Measurements from ENCODE around the gene TBC1D22A.
A peak's percentile ranks its signal among the peaks of the same experiment; 100 is the strongest.

Gene TBC1D22A

DNA sequence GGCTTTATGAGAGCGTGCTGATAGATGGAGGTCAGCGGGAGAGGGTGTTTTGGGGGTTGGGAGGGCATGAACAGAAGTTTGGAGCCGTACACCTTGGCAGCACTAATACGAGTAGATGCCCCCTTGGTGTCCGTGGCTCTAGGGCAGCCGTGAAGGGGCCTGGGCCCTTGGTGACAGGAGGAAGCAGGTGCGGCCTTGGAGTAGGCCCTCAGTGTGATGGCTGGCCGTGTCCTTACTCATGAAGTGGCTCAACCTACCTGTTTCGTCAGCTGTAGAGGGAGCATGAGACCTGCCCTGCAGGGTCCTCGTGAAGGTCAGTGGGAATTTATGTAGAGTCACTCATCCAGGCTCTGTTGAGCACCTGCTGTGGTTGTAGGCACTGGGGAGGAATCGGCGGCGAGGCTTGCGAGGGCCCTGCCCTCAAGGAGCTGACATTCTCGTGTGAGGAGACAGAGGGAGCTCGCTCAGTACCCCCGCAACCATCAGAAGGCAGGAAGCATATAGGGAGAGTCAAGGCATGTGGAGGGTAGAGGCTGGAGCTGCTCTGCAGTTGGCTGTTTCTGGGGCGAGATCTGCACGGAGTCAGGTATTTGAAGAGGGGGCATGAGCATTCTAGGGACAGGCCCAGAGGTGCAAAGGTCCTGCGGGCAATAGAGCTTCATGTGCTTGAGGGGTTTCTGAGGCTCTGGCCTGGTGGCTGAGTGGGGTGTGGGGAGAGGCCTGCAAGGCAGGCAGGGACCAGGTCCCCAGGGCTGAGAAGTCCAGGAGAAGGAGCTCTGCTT is 39.6 kb downstream of the TBC1D22A start:
- Histone ChIP-seq H4K20me1 (ENCODE audit: insufficient read depth, low read length) (no peaks in the 10 kb centered on the region), H3K4me3 (ENCODE audit: low read depth, low read length, poor library complexity, severe bottlenecking) (no peak overlapping the region), H2AFZ (ENCODE audit: low read length) (no peak overlapping the region), H3K9me3 (ENCODE audit: low read length) (no peaks in the 10 kb centered on the region), H3K4me2 (ENCODE audit: low read length) (no peak overlapping the region), H3K9me2 (ENCODE audit: low read depth, low read length) (no peaks in the 10 kb centered on the region), H3K27me3 (ENCODE audit: insufficient read depth, low read length) (no peaks in the 10 kb centered on the region), H3K36me3 (ENCODE audit: insufficient read depth, low read length) (peaks cover 72% of the 10 kb centered on the region), H3F3A (ENCODE audit: insufficient read depth, low read length) (no peaks in the 10 kb centered on the region), H3K4me1 (ENCODE audit: insufficient read depth, low read length, severe bottlenecking) (peaks cover 22% of the 10 kb centered on the region), H3K9ac (ENCODE audit: low read length) (no peak overlapping the region), H3K79me2 (ENCODE audit: insufficient read depth, low read length) (no peaks in the 10 kb centered on the region), H3K27ac (ENCODE audit: low read depth, low read length, poor library complexity, severe bottlenecking) (no peak overlapping the region)
- TF ChIP-seq, protein P1, sequence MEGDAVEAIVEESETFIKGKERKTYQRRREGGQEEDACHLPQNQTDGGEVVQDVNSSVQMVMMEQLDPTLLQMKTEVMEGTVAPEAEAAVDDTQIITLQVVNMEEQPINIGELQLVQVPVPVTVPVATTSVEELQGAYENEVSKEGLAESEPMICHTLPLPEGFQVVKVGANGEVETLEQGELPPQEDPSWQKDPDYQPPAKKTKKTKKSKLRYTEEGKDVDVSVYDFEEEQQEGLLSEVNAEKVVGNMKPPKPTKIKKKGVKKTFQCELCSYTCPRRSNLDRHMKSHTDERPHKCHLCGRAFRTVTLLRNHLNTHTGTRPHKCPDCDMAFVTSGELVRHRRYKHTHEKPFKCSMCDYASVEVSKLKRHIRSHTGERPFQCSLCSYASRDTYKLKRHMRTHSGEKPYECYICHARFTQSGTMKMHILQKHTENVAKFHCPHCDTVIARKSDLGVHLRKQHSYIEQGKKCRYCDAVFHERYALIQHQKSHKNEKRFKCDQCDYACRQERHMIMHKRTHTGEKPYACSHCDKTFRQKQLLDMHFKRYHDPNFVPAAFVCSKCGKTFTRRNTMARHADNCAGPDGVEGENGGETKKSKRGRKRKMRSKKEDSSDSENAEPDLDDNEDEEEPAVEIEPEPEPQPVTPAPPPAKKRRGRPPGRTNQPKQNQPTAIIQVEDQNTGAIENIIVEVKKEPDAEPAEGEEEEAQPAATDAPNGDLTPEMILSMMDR (IDR thresholded peaks at IDR 0.05; ENCODE audit: low read length) = no peak
- TF ChIP-seq EZH2 (IDR thresholded peaks at IDR 0.05; ENCODE audit: borderline replicate concordance, low read length) = no peak

DNA sequence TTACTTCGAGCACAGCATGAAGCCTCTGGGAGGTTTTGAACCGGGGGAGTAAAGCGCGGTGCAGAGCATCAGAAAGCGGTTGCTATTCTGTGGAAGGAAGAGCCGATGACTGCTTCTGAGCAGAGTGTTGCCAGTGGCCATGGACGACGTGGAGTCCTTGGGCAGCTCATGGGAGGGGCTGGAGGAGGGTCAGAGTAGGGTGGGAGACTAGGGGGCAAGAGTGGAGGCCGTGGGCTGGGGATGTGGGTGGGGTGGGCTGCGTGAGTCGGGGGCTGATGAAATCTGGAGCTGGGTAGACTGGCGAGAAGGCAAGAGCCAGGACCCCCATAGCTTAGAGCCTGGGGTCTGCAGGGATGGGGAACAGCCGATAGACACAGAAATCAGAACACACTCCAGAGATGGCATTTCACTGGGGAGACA is 40.2 kb downstream of the TBC1D22A start:
- no peaks in the 10 kb centered on the region for H4K20me1 ChIP-seq (ENCODE audit: insufficient read depth, low read length)
- H3K4me2 ChIP-seq (ENCODE audit: low read length) = no peak overlapping the region
- no peak overlapping the region for H2AFZ ChIP-seq (ENCODE audit: low read length)
- no peaks in the 10 kb centered on the region for H3K27me3 ChIP-seq (ENCODE audit: insufficient read depth, low read length)
- H3K36me3 ChIP-seq (ENCODE audit: insufficient read depth, low read length) = peaks cover 77% of the 10 kb centered on the region
- H3K4me1 ChIP-seq (ENCODE audit: insufficient read depth, low read length, severe bottlenecking) = peaks cover 19% of the 10 kb centered on the region
- H3F3A ChIP-seq (ENCODE audit: insufficient read depth, low read length) = no peaks in the 10 kb centered on the region
- H3K4me3 ChIP-seq (ENCODE audit: low read depth, low read length, poor library complexity, severe bottlenecking) = no peak overlapping the region
- no peaks in the 10 kb centered on the region for H3K79me2 ChIP-seq (ENCODE audit: insufficient read depth, low read length)
- TF ChIP-seq EZH2 (IDR thresholded peaks at IDR 0.05; ENCODE audit: borderline replicate concordance, low read length) = no peak
- TF ChIP-seq, protein P1 (IDR thresholded peaks at IDR 0.05; ENCODE audit: low read length) = no peak
- H3K9me2 ChIP-seq (ENCODE audit: low read depth, low read length) = no peaks in the 10 kb centered on the region
- no peaks in the 10 kb centered on the region for H3K9me3 ChIP-seq (ENCODE audit: low read length)
- no peak overlapping the region for H3K9ac ChIP-seq (ENCODE audit: low read length)
- H3K27ac ChIP-seq (ENCODE audit: low read depth, low read length, poor library complexity, severe bottlenecking) = no peak overlapping the region

DNA sequence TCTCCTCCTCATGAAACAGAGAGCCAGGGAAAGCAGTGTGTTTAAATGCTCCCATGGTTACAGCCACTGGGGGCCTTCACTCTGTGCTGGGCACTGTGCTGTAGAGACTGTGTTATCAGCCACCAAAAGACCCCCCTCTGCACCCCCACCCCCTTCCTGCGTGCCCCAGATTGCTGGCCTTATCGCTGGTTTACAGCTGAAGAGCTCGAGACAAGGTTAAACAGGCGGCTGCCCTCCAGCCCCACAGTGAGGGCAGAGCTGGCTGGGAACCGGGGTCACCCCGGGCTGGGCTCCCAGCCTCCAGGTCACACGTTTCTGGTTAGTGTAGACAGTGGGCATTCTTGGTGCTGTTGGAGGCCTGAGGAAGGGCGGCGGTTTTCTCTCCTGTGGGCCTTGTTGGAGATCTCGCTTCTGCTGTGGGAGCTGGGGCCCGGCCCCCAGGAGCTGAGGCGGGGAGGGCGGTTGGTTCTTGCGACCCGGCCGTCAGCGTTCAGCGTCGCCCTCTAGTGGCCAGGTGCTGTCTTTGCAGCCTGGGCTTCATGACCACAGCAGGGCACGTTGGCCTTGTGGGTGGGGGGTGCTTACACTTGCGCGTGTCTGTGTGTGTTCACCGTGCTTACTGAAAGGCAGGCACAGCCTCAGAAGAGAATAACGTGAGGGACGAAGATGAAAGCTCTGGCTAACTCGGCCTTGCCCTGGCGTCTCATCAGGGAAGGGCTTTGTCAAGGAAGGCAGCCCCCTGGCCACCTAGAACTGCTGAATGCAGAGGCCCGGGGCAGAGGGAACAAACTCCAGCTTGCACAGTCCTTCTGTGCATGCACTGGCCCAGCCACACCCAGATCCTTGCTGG is 40.8 kb downstream of the TBC1D22A start:
- Histone ChIP-seq H4K20me1 (ENCODE audit: insufficient read depth, low read length) (no peaks in the 10 kb centered on the region), H3K4me2 (ENCODE audit: low read length) (peak overlapping the region; percentile 39; the same call in 1 of the 2 replicates), H3K79me2 (ENCODE audit: insufficient read depth, low read length) (no peaks in the 10 kb centered on the region), H3K4me3 (ENCODE audit: low read depth, low read length, poor library complexity, severe bottlenecking) (no peak overlapping the region), H3K36me3 (ENCODE audit: insufficient read depth, low read length) (peaks cover 72% of the 10 kb centered on the region), H3F3A (ENCODE audit: insufficient read depth, low read length) (no peaks in the 10 kb centered on the region), H3K27ac (ENCODE audit: low read depth, low read length, poor library complexity, severe bottlenecking) (no peak overlapping the region), H3K9ac (ENCODE audit: low read length) (no peak overlapping the region; the same call in 1 of the 2 replicates), H3K9me2 (ENCODE audit: low read depth, low read length) (no peaks in the 10 kb centered on the region), H2AFZ (ENCODE audit: low read length) (no peak overlapping the region), H3K9me3 (ENCODE audit: low read length) (no peaks in the 10 kb centered on the region), H3K27me3 (ENCODE audit: insufficient read depth, low read length) (no peaks in the 10 kb centered on the region), H3K4me1 (ENCODE audit: insufficient read depth, low read length, severe bottlenecking) (peaks cover 16% of the 10 kb centered on the region)
- TF ChIP-seq EZH2 (IDR thresholded peaks at IDR 0.05; ENCODE audit: borderline replicate concordance, low read length) = no peak
- TF ChIP-seq, protein P1 (IDR thresholded peaks at IDR 0.05; ENCODE audit: low read length) = peak; percentile 94
